BLaER1 treated with 17β-estradiol and CSF1 and Interleukin-3, amounts not matched to agents 10 nM and 100 nM (cell line): ENCODE results near the gene GPC2.
A peak's percentile ranks its signal among the peaks of the same experiment; 100 is the strongest.

ENCODE experiments used
- H3K27ac ChIP-seq, 11 experiments: shearing (Covaris generic); formaldehyde crosslinking; 2 replicates each; pipeline ENCODE4 v1.8.1; 2022
- H3K27me3 ChIP-seq, 11 experiments: shearing (Covaris generic); formaldehyde crosslinking; 2 replicates each; pipeline ENCODE4 v1.8.1; 2022
- H3K36me3 ChIP-seq, 11 experiments: shearing (Covaris generic); formaldehyde crosslinking; 2 replicates each; pipeline ENCODE4 v1.8.1; 2022
- H3K4me1 ChIP-seq, 10 experiments: shearing (Covaris generic); formaldehyde crosslinking; 2 replicates each; pipeline ENCODE4 v1.8.1; 2022
- H3K4me2 ChIP-seq, 11 experiments: shearing (Covaris generic); formaldehyde crosslinking; 2 replicates each; pipeline ENCODE4 v1.8.1; 2022
- H3K4me3 ChIP-seq, 10 experiments: shearing (Covaris generic); formaldehyde crosslinking; 2 replicates each; pipeline ENCODE4 v1.8.1; 2022
- H3K9ac ChIP-seq, 11 experiments: shearing (Covaris generic); formaldehyde crosslinking; 2 replicates each; pipeline ENCODE4 v1.8.1; 2022
- H3K9me3 ChIP-seq, 11 experiments: shearing (Covaris generic); formaldehyde crosslinking; replicated peaks in 1 of 11; 2 replicates each; pipeline ENCODE4 v1.8.1; 2022
- H4K20me1 ChIP-seq, 11 experiments: shearing (Covaris generic); formaldehyde crosslinking; 2 replicates each; pipeline ENCODE4 v1.8.1; 2022
- Cebpa-rat ChIP-seq, 11 experiments: shearing (Covaris generic); IDR thresholded peaks; 2 replicates each; pipeline ENCODE4 v1.8.1; 2022

GPC2 gene

DNA sequence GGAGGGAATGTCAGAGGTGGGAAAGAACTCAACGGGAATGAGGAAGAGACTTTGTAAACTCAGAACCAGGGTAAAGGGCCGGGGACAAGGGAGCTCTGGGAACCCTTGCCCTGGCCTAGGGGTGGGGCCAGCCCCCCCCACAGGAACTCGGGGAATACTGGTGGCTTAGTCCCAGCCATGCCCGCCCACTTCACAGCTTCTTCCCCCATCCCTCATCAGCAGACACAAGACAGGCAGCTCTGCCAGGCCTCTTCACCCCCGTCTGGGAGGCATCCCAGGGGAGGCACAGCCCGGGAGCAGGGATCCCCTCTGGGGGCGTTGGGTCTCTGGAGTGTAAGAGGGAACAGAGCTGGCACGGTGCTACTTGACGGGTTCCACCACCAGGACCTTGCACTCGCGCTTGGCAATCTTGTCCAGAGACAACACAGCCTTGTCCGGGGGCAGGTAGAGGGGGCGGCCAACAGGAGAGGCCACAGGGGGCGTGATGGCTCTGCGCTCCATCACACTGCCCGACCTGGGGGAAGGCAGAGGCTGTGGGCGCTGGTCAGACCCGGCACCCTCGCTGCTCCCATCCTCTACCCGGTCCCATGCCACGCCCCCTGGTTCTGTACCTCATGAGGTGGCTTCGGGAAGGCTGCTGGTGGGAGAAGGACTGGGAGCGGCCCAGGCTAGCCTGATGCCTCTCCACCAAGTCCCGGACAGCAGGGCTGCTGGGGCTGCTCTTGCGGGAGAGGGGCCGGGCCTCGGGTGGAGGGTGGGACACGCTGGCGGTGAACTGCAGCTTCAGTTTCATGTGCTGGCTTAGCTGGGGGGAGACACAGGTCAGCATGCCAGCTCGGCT is 22.3 kb downstream of the GPC2 start:
- Histone ChIP-seq H4K20me1 (peaks cover 39 to 63% (median 50%) of the 10 kb centered on the region in 11 experiments), H3K4me2 (peak overlapping the region; percentile 5 to 100 (median 89); a peak in 18 of 22 replicates), H3K9me3 (no peaks in the 10 kb centered on the region), H3K4me3 (peak overlapping the region in 1 of 10 experiments; percentile 18; a peak in 2 of 20 replicates), H3K27me3 (no peaks in the 10 kb centered on the region), H3K4me1 (peaks cover 75 to 92% (median 84%) of the 10 kb centered on the region in 10 experiments), H3K9ac (peak overlapping the region; percentile 20 to 68 (median 40); a peak in 16 of 22 replicates), H3K36me3 (peaks cover 40 to 72% (median 54%) of the 10 kb centered on the region in 11 experiments), H3K27ac (peak overlapping the region in 5 of 11 experiments; percentile 1 to 53 (median 17); a peak in 7 of 22 replicates)
- TF ChIP-seq Cebpa-rat (IDR thresholded peaks at IDR 0.05), result no peak

DNA sequence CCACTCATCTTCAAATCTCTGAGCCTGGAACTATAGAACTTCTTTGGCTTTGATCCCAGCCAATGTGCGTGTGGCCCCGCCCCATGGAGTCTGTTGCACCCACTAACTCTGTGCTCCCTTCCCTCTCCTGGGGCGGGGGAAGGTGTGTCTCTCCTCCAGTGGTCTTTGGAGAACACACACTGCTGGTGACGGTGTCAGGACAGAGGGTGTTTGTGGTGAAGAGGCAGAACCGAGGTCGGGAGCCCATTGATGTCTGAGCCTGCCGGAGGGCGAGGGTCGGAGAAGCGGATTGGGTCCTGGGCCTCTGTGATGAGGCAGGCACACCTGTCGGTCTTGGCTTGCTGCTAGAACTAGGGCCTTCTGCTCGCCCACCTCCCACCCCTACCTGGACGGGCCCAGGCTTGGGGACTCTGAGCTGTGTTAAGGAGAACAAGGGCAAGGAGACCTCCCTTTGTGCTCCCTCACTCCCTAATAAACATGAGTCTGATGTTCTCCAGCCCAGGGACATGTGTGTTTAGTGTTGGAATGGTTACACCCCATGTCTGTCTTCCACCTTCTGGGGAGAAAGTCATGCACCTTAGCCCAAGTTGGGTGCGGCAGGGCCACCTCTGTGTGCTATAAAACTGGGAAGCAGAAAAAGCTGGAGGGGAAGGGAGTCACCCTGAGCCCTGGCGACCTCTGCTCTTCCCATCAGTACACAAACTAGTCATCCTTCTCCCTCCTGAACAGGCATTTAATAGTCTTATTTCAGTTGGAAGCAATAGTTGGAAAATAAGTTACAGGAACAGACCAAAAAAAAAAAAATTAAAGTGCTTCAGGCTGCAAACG is 23.3 kb downstream of the GPC2 start:
- H3K4me3 ChIP-seq, result peak overlapping the region in 1 of 10 experiments; percentile 4; a peak in 1 of 20 replicates
- TF ChIP-seq Cebpa-rat (IDR thresholded peaks at IDR 0.05), result no peak
- H3K4me2 ChIP-seq, result peak overlapping the region in 7 of 11 experiments; percentile 12 to 100 (median 89); a peak in 13 of 22 replicates
- peak overlapping the region in 10 of 11 experiments; percentile 1 to 52 (median 26); a peak in 9 of 22 replicates for H3K9ac ChIP-seq
- H3K27me3 ChIP-seq, result no peaks in the 10 kb centered on the region
- H3K36me3 ChIP-seq, result peaks cover 40 to 72% (median 54%) of the 10 kb centered on the region in 11 experiments
- peaks cover 39 to 63% (median 50%) of the 10 kb centered on the region in 11 experiments for H4K20me1 ChIP-seq
- H3K27ac ChIP-seq, result peak overlapping the region in 8 of 11 experiments; percentile 9 to 74 (median 50); a peak in 12 of 22 replicates
- no peaks in the 10 kb centered on the region for H3K9me3 ChIP-seq
- peaks cover 71 to 87% (median 82%) of the 10 kb centered on the region in 10 experiments for H3K4me1 ChIP-seq

DNA sequence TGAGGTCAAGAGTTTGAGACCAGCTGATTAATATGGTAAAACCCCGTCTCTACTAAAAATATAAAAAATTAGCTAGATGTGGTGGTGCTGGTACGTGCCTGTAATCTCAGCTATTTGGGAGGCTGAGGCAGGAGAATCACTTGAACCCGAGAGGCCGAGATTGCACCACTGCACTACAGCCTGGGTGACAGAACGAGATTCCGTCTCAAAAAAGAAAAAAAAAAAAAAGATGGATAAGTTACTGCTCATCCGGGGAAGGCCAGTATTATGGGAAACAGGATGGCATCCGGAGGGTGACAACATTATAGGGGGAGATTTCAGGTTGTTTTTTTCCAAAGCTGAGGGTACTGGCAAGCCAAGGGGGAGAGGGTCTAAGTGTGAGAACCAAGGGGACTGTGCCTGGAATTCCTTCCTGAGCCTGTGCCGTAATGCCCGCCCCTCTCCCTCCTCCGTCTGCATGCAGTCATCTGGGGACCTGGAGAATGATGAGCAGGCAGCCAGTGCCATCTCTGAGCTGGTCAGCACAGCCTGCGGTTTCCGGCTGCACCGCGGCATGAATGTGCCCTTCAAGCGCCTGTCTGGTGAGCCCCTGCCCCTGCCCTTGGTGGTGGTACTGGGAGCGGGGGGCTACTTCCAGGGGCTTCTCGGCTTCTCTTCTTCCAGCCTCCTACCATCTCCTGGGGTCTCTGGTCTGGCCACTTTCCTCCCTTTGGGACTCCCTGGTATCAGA is 24.1 kb downstream of the GPC2 start:
- Histone ChIP-seq H3K4me3 (peak overlapping the region in 1 of 10 experiments; percentile 4; a peak in 1 of 20 replicates), H3K4me2 (peak overlapping the region; percentile 57 to 100 (median 80); a peak in 21 of 22 replicates), H3K36me3 (peaks cover 40 to 72% (median 54%) of the 10 kb centered on the region in 11 experiments), H3K27ac (peak overlapping the region in 9 of 11 experiments; percentile 9 to 74 (median 48); a peak in 17 of 22 replicates), H3K4me1 (peaks cover 71 to 88% (median 83%) of the 10 kb centered on the region in 10 experiments), H4K20me1 (peaks cover 39 to 62% (median 50%) of the 10 kb centered on the region in 11 experiments), H3K27me3 (no peaks in the 10 kb centered on the region), H3K9me3 (no peaks in the 10 kb centered on the region), H3K9ac (peak overlapping the region in 9 of 11 experiments; percentile 1 to 52 (median 30); a peak in 12 of 22 replicates)
- no peak for TF ChIP-seq Cebpa-rat (IDR thresholded peaks at IDR 0.05)

DNA sequence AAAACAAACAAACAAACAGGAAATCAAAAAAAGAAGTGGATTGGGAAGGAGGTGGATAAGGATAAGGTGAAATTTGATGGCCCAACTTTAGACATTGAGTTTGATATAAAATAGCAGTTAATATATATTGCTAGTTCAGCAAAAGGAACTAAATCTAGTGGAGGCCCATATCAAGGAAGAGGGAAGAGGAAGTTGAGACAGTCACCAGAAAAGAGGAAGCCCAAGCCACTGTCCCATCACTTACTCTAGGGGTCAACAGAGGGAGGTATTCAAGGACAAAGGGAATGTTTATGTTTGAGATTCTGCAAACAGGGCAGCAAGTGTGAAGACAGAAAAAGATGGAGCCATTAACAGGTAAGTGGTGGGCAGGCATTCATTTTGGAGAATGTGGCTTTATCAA is 24.8 kb downstream of the GPC2 start:
- peak overlapping the region; percentile 57 to 100 (median 80) for H3K4me2 ChIP-seq
- peak overlapping the region in 8 of 11 experiments; percentile 15 to 74 (median 50); a peak in 16 of 22 replicates for H3K27ac ChIP-seq
- H4K20me1 ChIP-seq, result peaks cover 35 to 55% (median 46%) of the 10 kb centered on the region in 11 experiments
- H3K9ac ChIP-seq, result peak overlapping the region in 5 of 11 experiments; percentile 1 to 52 (median 49); a peak in 9 of 22 replicates
- H3K4me1 ChIP-seq, result peaks cover 69 to 89% (median 81%) of the 10 kb centered on the region in 10 experiments
- no peak overlapping the region for H3K4me3 ChIP-seq
- peaks cover 40 to 72% (median 53%) of the 10 kb centered on the region in 11 experiments for H3K36me3 ChIP-seq
- no peak for TF ChIP-seq Cebpa-rat (IDR thresholded peaks at IDR 0.05)
- H3K27me3 ChIP-seq, result no peaks in the 10 kb centered on the region
- no peaks in the 10 kb centered on the region for H3K9me3 ChIP-seq

DNA sequence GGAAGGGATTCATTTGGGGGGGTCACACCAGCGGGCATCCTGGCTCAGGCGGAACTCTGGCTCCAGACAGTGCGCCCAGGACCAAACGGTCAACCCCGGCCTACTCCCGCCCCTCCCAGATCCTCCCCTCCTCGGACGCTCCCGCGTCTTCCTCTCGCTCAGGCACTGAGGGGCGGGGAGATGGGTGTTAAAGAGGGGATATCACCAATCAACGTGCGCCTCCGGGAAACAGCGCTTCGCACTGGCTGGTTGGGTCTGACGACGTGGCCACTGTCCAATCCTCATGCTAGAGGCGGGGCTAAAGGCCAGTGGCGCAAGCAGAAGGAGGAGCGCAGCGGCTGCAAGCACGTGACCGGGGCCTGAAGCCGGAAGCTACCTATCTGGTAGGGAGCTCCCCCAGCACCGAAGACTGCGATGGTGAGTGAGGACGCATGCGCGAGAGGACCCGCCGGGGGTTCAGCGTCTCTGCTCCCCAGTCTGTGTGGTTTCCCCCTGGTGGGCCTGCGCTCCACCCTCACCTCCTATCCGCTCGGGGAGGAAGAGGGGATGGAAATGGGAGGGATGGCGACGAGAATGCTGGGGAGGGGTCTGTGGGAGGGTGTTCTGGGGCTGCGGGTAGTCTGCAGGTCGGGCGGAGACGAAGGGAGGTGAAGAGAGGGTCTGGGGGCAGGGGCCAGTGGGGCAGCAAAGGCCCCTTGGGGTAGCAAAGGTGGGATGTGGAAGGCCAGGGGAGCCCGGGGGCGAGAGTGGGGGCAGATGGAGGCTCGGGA is 28.4 kb downstream of the GPC2 start, which contains the start of gene LAMTOR4:
Gene LAMTOR4 (plus strand): TSS at position 360 of the 770 bp plus-strand sequence. CDS start 55 bp downstream, at position 415.
- peak within 1 kb of the TSS; percentile 81 to 91 (median 88) for H3K9ac ChIP-seq
- peak within 1 kb of the TSS; percentile 84 to 94 (median 90) for H3K4me3 ChIP-seq
- H3K27ac ChIP-seq, result peak within 1 kb of the TSS; percentile 75 to 93 (median 85)
- no peak for TF ChIP-seq Cebpa-rat (IDR thresholded peaks at IDR 0.05)
- H3K4me2 ChIP-seq, result peak within 1 kb of the TSS; percentile 85 to 99 (median 96)
- peaks cover 12 to 35% (median 23%) of the 10 kb centered on the region in 11 experiments for H3K36me3 ChIP-seq
- no peaks in the 10 kb centered on the region for H3K27me3 ChIP-seq
- H3K9me3 ChIP-seq, result no peaks in the 10 kb centered on the region
- peaks cover 1 to 19% (median 10%) of the 10 kb centered on the region in 11 experiments; a peak in 17 of 22 replicates for H4K20me1 ChIP-seq
- H3K4me1 ChIP-seq, result peaks cover 42 to 52% (median 48%) of the 10 kb centered on the region in 10 experiments

DNA sequence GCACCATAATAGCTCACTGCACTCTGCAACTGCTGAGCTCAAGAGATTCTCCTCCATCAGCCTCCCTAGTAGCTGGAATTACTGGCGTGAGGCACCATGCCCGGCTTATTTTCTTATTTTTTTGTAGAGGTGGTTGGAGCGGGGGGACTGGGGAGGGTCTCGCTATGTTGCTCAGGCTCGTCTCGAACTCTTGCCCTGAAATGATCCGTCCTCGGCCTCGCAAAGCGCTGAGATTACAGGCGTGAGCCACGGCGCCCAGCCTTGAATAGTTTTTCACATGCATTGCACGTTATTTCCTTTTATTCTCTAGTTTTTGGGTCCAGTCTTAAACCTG is 29.0 kb downstream of the GPC2 start:
- Histone ChIP-seq H3K4me1 (peaks cover 37 to 48% (median 43%) of the 10 kb centered on the region in 10 experiments), H3K9me3 (no peaks in the 10 kb centered on the region), H3K4me2 (peak overlapping the region; percentile 63 to 99 (median 76)), H4K20me1 (peaks cover 0 to 13% (median 5%) of the 10 kb centered on the region in 11 experiments; a peak in 16 of 22 replicates), H3K9ac (peak overlapping the region; percentile 38 to 91 (median 87); a peak in 19 of 22 replicates), H3K27me3 (no peaks in the 10 kb centered on the region), H3K27ac (peak overlapping the region in 10 of 11 experiments; percentile 15 to 93 (median 85); a peak in 19 of 22 replicates), H3K36me3 (peaks cover 6 to 29% (median 17%) of the 10 kb centered on the region in 11 experiments), H3K4me3 (peak overlapping the region; percentile 84 to 94 (median 90); a peak in 18 of 20 replicates)
- TF ChIP-seq Cebpa-rat (IDR thresholded peaks at IDR 0.05), result no peak

DNA sequence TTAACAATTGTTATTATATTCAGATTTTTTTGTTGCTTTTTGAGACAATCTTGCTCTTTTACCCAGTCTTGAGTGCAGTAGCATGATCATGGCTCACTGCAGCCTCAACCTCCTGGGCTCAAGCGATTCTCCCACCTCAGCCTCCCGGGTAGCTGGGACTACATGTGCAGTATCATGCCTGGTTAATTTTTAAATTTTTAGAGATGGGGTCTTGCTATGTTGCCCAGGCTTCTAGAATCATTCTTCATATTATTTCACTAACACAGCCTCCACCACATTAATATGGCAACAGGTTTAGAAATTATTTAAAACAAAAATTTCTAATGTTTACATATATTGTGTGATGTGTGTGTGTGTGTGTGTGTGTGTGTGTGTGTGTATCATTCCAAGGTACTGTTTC is 29.9 kb downstream of the GPC2 start:
- peaks cover 31 to 48% (median 40%) of the 10 kb centered on the region in 10 experiments for H3K4me1 ChIP-seq
- no peak overlapping the region for H3K27ac ChIP-seq
- H3K4me3 ChIP-seq, result no peak overlapping the region
- no peaks in the 10 kb centered on the region for H3K27me3 ChIP-seq
- H3K9me3 ChIP-seq, result no peaks in the 10 kb centered on the region
- no peak for TF ChIP-seq Cebpa-rat (IDR thresholded peaks at IDR 0.05)
- no peak overlapping the region for H3K4me2 ChIP-seq
- H3K36me3 ChIP-seq, result peaks cover 0 to 23% (median 10%) of the 10 kb centered on the region in 11 experiments; a peak in 15 of 22 replicates
- peaks cover 0 to 7% (median 0%) of the 10 kb centered on the region in 11 experiments; a peak in 3 of 22 replicates for H4K20me1 ChIP-seq
- no peak overlapping the region for H3K9ac ChIP-seq
